Kidney capillary endothelial cell (primary cell): ENCODE data around the gene PDGFA.

Experiments used
- DNase-seq: peaks from one replicate; pipeline ENCODE4 v3.0.0-alpha.2; 2018; ENCODE audit warnings: low spot score

PDGFA gene

GRCh38 chr7:536231-536630 is 16.6 kb upstream of the PDGFA start:
- no peak for DNase-seq

DNA sequence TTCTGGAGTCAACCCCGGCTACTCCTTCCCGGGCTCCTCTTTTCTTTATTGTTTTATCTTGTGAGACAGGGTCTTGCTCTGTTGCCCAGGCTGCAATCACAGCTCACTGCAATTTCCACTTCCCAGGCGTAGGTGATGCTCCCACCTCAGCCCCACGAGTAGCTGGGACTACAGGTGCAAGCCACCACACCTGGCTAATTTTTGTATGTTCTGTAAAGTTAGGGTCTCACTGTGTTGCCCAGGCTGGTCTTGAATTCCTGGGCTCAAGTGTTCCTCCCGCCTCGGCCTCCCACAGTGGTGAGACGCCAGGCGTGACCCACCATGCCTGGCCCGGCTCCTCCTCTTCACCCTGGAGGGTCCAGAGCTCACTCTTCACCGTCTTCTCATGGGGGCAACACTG is 15.3 kb upstream of the PDGFA start:
- no peak for DNase-seq

DNA sequence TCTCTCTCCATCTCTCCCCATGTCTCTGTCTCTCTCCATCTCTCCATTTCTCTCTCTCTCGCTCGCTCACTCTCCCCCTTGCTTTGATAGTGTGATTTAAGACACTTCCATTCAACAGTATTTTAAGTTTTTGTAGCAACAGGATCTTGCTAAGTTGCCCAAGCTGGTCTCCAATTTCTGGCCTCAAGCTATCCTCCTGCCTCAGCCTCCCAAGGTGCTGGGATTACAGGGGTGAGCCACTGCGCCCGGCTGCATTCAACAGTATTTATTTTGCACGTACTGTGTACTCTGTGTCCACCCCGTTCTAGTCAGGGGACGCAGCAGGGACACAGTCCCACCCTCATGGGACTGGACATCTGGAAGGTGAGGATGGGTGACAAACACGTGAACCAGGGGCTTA is 14.4 kb upstream of the PDGFA start:
- DNase-seq: no peak

GRCh38 chr7:533266-533665 is 13.6 kb upstream of the PDGFA start:
- DNase-seq: no peak

DNA sequence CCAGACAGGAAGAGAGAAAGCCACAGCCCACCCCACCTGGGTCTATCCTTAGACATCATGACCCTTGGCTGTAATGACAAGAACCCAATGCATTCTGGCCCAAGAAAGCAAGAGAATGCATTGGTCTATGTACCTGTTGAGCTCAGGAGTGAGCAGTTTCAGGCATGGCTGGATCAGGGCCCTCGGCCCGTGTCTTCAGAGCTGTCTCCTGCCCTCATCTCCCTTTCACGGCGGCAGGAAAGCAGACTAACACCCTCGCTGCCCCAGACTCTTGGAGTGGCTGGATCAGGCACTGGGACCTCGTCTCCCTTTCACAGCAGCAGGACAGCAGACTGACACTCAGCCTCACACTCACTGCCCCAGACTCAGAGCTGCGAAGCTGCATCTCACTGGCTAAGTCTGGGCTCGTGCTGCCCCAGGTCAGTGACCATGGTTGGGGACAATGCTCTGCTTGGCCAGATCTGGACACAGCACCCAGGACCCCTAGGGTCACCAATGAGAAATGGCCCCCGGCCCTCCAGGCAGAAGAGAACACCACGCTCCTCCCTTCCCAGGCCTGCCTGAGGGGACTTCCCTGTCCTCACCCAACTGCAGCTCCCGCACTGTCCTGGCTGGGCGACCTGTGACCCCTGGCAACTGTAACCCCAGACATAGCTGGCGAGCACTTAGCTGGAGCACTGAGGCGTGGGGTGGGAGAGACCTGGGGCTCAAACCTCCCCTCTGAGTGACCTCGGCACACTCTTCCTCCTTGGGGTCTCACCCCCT is 12.9 kb upstream of the PDGFA start:
- DNase-seq: no peak

DNA sequence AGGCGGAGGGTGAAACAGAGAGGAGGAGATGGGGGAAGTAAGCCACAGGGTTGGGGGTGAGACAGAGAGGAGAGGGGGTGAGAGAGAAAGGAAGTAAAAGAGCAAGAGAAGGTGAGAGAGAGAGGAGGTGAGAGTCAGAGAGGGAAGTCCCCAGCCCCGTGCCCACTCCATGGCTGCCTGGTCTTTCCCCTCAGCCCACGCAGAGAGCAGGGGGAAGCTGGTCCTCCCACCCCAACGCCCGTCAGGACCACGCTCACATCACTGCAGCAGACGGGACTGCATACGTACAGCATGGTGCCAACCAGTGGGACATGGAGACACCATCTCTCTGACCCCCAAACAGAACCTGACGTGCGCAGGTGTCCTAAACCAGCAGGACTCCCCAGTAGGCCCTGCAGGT is 12.1 kb upstream of the PDGFA start:
- no peak for DNase-seq

DNA sequence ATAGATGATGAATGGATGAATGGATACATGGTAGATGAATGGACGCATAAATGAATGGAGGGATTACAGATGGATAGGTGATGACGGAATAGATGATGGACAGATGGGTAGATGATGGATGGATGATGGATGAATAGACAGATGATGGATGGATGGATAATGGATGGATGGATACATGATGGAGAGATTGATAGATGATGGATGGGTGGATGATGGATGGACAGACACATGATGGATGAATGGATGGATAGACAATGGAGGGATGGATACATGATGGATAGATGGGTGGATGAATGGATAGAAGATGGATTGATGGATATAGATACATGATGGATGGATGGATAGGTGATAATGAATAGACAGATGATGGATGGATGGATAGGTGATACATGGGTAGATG is 8.8 kb upstream of the PDGFA start:
- DNase-seq: no peak

- DNase-seq: no peak
Measured at GRCh38 chr7:527723-528122, 8.1 kb upstream of the PDGFA start.

- DNase-seq: no peak
Measured at GRCh38 chr7:526460-527034, 6.9 kb upstream of the PDGFA start.

DNA sequence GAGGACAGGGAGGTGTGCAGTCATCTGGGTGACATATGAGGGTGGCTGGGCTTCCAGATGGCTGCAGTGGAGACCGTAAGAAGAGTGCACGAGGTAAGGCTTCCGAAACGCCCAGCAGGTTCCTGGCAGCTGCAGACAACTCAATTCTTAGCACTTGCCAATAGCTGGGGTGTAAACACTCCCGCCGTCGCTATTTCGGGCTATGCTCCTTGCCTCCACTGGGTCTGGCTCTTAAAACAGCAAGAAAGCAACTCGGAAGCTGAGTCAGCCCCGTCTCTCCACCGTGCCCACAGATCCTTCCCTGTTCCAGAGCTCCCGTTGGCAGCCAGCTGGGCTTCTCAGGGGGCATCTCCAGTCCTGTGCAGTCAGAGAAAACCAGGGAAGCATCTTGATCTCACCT is 6.1 kb upstream of the PDGFA start:
- DNase-seq: no peak

DNA sequence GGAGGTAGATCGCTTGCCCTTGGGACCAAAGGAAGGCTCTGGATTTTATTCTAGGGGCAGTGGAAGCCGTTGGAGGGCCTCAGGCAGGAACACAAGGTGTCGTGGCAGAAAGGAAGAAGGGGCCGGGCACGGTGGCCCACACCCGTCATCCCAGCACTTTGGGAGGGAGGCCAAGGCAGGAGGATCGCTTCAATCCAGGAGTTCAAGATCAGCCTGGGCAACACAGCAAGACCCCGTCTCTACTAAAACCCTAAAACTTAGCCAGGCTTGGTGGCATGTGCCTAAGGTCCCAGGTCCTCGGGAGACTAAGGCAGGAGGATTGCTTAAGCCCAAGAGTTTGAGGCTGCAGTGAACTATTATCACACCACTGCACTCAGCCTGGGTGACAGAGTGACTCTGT is 5.2 kb upstream of the PDGFA start:
- DNase-seq: no peak

- DNase-seq: no peak
Measured at GRCh38 chr7:523347-524336, 4.0 kb upstream of the PDGFA start.

DNA sequence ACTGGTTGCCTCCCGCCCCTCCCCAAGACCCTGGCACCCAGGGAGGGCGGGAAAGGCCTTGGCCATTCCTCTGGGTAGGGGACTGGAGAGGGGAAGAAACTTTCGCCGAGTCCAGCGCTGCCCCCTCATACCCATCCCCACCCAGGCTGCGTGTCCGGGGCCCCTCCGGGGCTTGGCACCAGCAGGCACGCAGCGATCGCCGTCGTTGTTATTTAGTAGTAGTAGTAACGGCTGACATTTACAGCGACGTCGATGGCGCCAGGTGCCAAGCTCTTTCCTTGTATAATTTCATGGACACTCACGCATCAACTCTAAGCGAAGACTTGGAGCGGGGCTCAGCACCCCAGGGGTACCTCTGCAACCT is 3.3 kb upstream of the PDGFA start:
- no peak for DNase-seq

- DNase-seq: peak; percentile 63
Measured at GRCh38 chr7:522071-522950, 2.7 kb upstream of the PDGFA start.

DNA sequence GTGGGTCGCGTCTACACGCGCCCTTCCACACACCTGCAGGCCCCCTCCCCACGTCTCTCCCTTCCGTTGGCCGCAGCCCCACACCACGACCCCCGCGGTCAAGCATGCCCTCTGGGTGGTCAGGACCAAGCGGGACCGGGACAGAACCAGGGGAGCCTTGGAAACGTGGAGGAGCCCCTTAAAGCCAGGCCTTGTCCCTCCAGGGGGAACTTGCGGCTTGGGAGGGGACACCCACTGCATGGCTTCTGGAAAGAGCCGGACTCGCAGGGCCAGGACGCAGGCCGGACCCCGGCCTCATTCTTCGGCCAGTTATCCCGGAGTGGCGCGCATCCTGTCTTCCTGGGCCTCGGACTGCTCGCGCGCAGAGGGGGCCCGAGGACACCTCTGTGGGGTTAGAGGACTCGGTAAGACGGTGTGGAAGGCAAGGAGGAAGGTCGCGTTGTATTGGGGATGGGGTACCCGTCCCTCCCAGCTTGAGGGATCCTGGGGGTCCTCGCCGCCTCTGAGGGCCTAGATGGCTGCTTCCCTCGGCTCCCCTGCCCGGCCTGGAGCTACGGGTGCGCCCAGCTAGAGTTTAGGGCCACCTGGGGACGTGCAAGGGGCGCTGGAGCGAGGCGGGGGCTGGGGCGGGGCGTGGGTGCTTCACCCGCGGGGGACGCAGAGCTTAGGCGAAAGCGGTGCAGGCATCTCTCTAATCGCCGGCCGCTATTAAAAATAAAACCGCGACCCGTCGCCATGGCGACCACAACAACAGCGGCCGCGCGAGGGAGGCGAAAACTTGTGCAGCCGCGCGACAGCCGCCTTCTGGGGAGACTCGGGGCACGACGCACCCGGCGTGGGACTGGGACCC is 1.8 kb upstream of the PDGFA start:
- no peak for DNase-seq

GRCh38 chr7:520503-521161 is 986 bp upstream of the PDGFA start:
- no peak for DNase-seq

- no peak for DNase-seq
Measured at GRCh38 chr7:518630-519483, 789 bp downstream of the PDGFA start.

GRCh38 chr7:517774-518629 is 1.6 kb downstream of the PDGFA start:
- no peak for DNase-seq
